HepG2 (cell line): ENCODE data around the gene UNC13D. TPM values are rescaled to one million over a fixed set of nuclear protein-coding genes. Genes with fewer than 3 reads are reported as not detected.

Experiments
- CBX2 ChIP-seq, 2 experiments: fragments of 200-600 bp in 1 of 2; sonication (generic); formaldehyde crosslinking in 1 of 2; IDR thresholded peaks; 2 replicates each; pipeline versions ENCODE4 v1.7.0 to v1.8.1; 2018 to 2022; ENCODE audit warnings: low read depth in 2 of 2, low read length in 1 of 2, mild to moderate bottlenecking in 1 of 2, missing genetic modification reagents in 1 of 2
- CSRNP2 ChIP-seq: sonication (generic); formaldehyde crosslinking; conservative IDR thresholded peaks from 2 replicates; pipeline ENCODE4 v1.8.0; 2022; ENCODE audit warnings: low read depth, missing genetic modification reagents
- ELK4 ChIP-seq: sonication (generic); formaldehyde crosslinking; IDR thresholded peaks from 2 replicates; pipeline ENCODE4 v1.9.0; 2021; ENCODE audit warnings: missing genetic modification reagents, borderline replicate concordance
- FIP1L1 ChIP-seq: fragments of 200-400 bp; formaldehyde crosslinking; IDR thresholded peaks from 2 replicates; pipeline ENCODE4 v1.6.1; 2018; ENCODE audit warnings: low read depth, mild to moderate bottlenecking, low read length, moderate library complexity, borderline replicate concordance; ENCODE audit not compliant: insufficient read depth
- HDAC6 ChIP-seq: fragments of 200-600 bp; sonication (generic); IDR thresholded peaks from 2 replicates; pipeline ENCODE4 v1.7.0; 2017; ENCODE audit warnings: mild to moderate bottlenecking, antibody characterized with exemption, low read length, low read depth
- JUN ChIP-seq: sonication (generic); formaldehyde crosslinking; IDR thresholded peaks from 2 replicates; pipeline ENCODE4 v1.4.0; 2020; ENCODE audit warnings: mild to moderate bottlenecking, missing genetic modification reagents
- KDM6A ChIP-seq: IDR thresholded peaks from 2 replicates; pipeline ENCODE4 v1.6.1; 2016; ENCODE audit warnings: low read depth
- NFE2 ChIP-seq: sonication (generic); formaldehyde crosslinking; IDR thresholded peaks from 2 replicates; pipeline ENCODE4 v1.4.0; 2020; ENCODE audit warnings: missing genetic modification reagents
- PAX8 ChIP-seq: sonication (generic); formaldehyde crosslinking; IDR thresholded peaks from 2 replicates; pipeline ENCODE4 v1.8.0; 2022; ENCODE audit warnings: mild to moderate bottlenecking, missing genetic modification reagents, borderline replicate concordance
- RARA ChIP-seq: IDR thresholded peaks from 2 replicates; pipeline ENCODE4 v1.6.1; 2016; ENCODE audit warnings: missing genetic modification reagents, missing compliant biosample characterization
- RBM22 ChIP-seq: fragments of 200-400 bp; formaldehyde crosslinking; optimal IDR thresholded peaks from 2 replicates; pipeline ENCODE3; 2017; ENCODE audit warnings: mild to moderate bottlenecking, low read length, moderate library complexity
- RCOR2 ChIP-seq: IDR thresholded peaks from 2 replicates; pipeline ENCODE4 v1.6.1; 2016; ENCODE audit warnings: missing biosample characterization, missing genetic modification reagents
- RFXAP ChIP-seq: sonication (generic); formaldehyde crosslinking; IDR thresholded peaks from 2 replicates; pipeline ENCODE4 v1.4.0; 2020; ENCODE audit warnings: missing genetic modification reagents, borderline replicate concordance
- SAFB2 ChIP-seq: sonication (generic); formaldehyde crosslinking; IDR thresholded peaks from 2 replicates; pipeline ENCODE4 v1.5.1; 2020; ENCODE audit warnings: missing genetic modification reagents, low read depth, mild to moderate bottlenecking, borderline replicate concordance
- SIN3A ChIP-seq: IDR thresholded peaks from 2 replicates; pipeline ENCODE4 v1.6.1; 2011; ENCODE audit warnings: low read depth, mild to moderate bottlenecking, control low read depth, low read length, borderline replicate concordance
- SNAPC2 ChIP-seq: sonication (generic); formaldehyde crosslinking; IDR thresholded peaks from 2 replicates; pipeline ENCODE4 v1.8.1; 2022; ENCODE audit warnings: mild to moderate bottlenecking, missing genetic modification reagents
- TRIM22 ChIP-seq: fragments of 450-650 bp; IDR thresholded peaks from 2 replicates; pipeline ENCODE4 v1.6.1; 2017
- ZNF335 ChIP-seq: sonication (generic); formaldehyde crosslinking; IDR thresholded peaks from 2 replicates; pipeline ENCODE4 v1.4.0; 2020; ENCODE audit warnings: missing genetic modification reagents
- ZNF709 ChIP-seq: sonication (generic); formaldehyde crosslinking; IDR thresholded peaks from 2 replicates; pipeline ENCODE4 v1.5.0; 2020; ENCODE audit warnings: mild to moderate bottlenecking, missing genetic modification reagents
- ZSCAN29 ChIP-seq: sonication (generic); formaldehyde crosslinking; conservative IDR thresholded peaks from 2 replicates; pipeline ENCODE4 v1.4.0; 2020; ENCODE audit warnings: mild to moderate bottlenecking, missing genetic modification reagents
- polyA plus RNA-seq, 8 experiments: library from polyadenylated mRNA; depleted of rRNA in 3 of 8; stranded (reverse) in 7 of 8; unstranded in 1 of 8; fragments of >200 nt; fragmentation: Illumina TruSeq in 4 of 8; extraction: Trizol in 4 of 8; gene quantifications; 2 replicates each; pipeline versions ENCODE4 v1.2.1 to v1.2.3, GENCODE V29; 2011 to 2016; ENCODE audit warnings: low read depth in 4 of 8, missing spikeins in 1 of 8, mixed read lengths in 1 of 8; ENCODE audit not compliant: insufficient read depth in 1 of 8
- total RNA-seq, 5 experiments: library from RNA; depleted of rRNA; stranded (reverse); fragments of >200 nt; fragmentation: Illumina TruSeq; extraction: Trizol; gene quantifications; 2 replicates each; pipeline ENCODE4 v1.2.3, GENCODE V29; 2016; ENCODE audit warnings: low read depth in 1 of 5
- TF ChIP-seq, protein P1 (sequence below): IDR thresholded peaks from 2 replicates; pipeline ENCODE4 v1.6.1; 2012; ENCODE audit warnings: low read length, improper control_type of control experiment

Gene UNC13D
- total and polyA plus RNA-seq, 2 of the 13 experiments (the other 11 are each of a cell fraction or from before 2014, with no cell fraction given), result 29.7 to 42.7 TPM

GRCh38 chr17:75846692-75847613, 2.7 kb upstream of the UNC13D start (continued):
- peak; percentile 46; the same call in 1 of the 2 replicates for TF ChIP-seq PAX8
- TF ChIP-seq SNAPC2 (CRISPR knock-in tag), result no peak
- no peak for TF ChIP-seq TRIM22
- TF ChIP-seq FIP1L1, result no peak
- no peak for TF ChIP-seq NFE2 (CRISPR knock-in tag)
- TF ChIP-seq HDAC6, result no peak
- TF ChIP-seq ELK4, result no peak
- TF ChIP-seq SAFB2, result peak; percentile 68
- TF ChIP-seq JUN (CRISPR knock-in tag), result no peak; the same call in 1 of the 2 replicates
- peak; percentile 85 for TF ChIP-seq ZSCAN29 (CRISPR knock-in tag)
- TF ChIP-seq RFXAP (CRISPR knock-in tag), result peak; percentile 86
- peak; percentile 95 for TF ChIP-seq RARA (CRISPR knock-in tag)
- peak; percentile 80; the same call in 1 of the 2 replicates for TF ChIP-seq ZNF709 (CRISPR knock-in tag)
- TF ChIP-seq, protein P1, sequence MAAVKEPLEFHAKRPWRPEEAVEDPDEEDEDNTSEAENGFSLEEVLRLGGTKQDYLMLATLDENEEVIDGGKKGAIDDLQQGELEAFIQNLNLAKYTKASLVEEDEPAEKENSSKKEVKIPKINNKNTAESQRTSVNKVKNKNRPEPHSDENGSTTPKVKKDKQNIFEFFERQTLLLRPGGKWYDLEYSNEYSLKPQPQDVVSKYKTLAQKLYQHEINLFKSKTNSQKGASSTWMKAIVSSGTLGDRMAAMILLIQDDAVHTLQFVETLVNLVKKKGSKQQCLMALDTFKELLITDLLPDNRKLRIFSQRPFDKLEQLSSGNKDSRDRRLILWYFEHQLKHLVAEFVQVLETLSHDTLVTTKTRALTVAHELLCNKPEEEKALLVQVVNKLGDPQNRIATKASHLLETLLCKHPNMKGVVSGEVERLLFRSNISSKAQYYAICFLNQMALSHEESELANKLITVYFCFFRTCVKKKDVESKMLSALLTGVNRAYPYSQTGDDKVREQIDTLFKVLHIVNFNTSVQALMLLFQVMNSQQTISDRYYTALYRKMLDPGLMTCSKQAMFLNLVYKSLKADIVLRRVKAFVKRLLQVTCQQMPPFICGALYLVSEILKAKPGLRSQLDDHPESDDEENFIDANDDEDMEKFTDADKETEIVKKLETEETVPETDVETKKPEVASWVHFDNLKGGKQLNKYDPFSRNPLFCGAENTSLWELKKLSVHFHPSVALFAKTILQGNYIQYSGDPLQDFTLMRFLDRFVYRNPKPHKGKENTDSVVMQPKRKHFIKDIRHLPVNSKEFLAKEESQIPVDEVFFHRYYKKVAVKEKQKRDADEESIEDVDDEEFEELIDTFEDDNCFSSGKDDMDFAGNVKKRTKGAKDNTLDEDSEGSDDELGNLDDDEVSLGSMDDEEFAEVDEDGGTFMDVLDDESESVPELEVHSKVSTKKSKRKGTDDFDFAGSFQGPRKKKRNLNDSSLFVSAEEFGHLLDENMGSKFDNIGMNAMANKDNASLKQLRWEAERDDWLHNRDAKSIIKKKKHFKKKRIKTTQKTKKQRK, result no peak
- TF ChIP-seq KDM6A, result peak; percentile 89; the same call in 1 of the 2 replicates
- TF ChIP-seq SIN3A, result no peak
- TF ChIP-seq CBX2 (IDR thresholded peaks at IDR 0.05; ENCODE audit: low read depth, low read length), result no peak
- no peak for TF ChIP-seq CBX2 (CRISPR knock-in tag; IDR thresholded peaks at IDR 0.05; ENCODE audit: low read depth)
- 0 out of 2 replicates have a peak, but pooled peaks have one; percentile 30 for TF ChIP-seq ZNF335
- peak; percentile 78; the same call in 1 of the 2 replicates for TF ChIP-seq RCOR2 (CRISPR knock-in tag)
- peak; percentile 77 for TF ChIP-seq RBM22
- TF ChIP-seq CSRNP2 (CRISPR knock-in tag), result no peak
